Esophagus squamous epithelium (tissue), 5 donors: ENCODE data around the gene RNF213. TPM values are rescaled to one million over a fixed set of nuclear protein-coding genes. Genes with fewer than 3 reads are reported as not detected.

Source experiments
- DNase-seq: peaks from one replicate; lab custom pipeline; 2025; lab: John Stamatoyannopoulos, UW
- H3K27ac ChIP-seq, 4 donors: fragments of 200-600 bp; sonication (generic); one replicate each; pipeline ENCODE4 v1.5.1; 2016 to 2019; ENCODE audit warnings: mild to moderate bottlenecking in 1 of 4
- H3K27me3 ChIP-seq, 4 donors: fragments of 200-600 bp; sonication (generic); 1 replicate in 3 of 4; 2 replicates in 1 of 4; pipeline versions ENCODE4 v1.5.1 to v1.6.0; 2017 to 2021; ENCODE audit warnings: antibody characterized with exemption in 1 of 4
- H3K36me3 ChIP-seq, 3 donors: fragments of 200-600 bp; sonication (generic); one replicate each; pipeline ENCODE4 v1.5.1; 2016 to 2019
- H3K4me1 ChIP-seq, 3 donors: fragments of 200-600 bp; sonication (generic); one replicate each; pipeline ENCODE4 v1.5.1; 2017 to 2019
- H3K4me3 ChIP-seq, 4 donors: fragments of 200-600 bp; sonication (generic); 1 replicate in 3 of 4; 2 replicates in 1 of 4; pipeline ENCODE4 v1.5.1; 2016 to 2019; ENCODE audit warnings: mild to moderate bottlenecking in 2 of 4, moderate library complexity in 1 of 4
- H3K9me3 ChIP-seq, 3 donors: fragments of 200-600 bp; sonication (generic); one replicate each; pipeline ENCODE4 v1.5.1; 2016 to 2019
- CTCF ChIP-seq, 6 experiments: fragments of 450-650 bp in 4 of 6; fragments of 200-600 bp in 2 of 6; sonication (generic) in 2 of 6; IDR thresholded peaks; one replicate each; pipeline ENCODE4 v1.5.1; 2016 to 2019; ENCODE audit warnings: antibody characterized with exemption in 6 of 6, mild to moderate bottlenecking in 4 of 6, moderate library complexity in 4 of 6
- POLR2A ChIP-seq, 4 donors: fragments of 450-650 bp; IDR thresholded peaks; one replicate each; pipeline ENCODE4 v1.6.1; 2017; ENCODE audit warnings: antibody characterized with exemption in 4 of 4, mild to moderate bottlenecking in 4 of 4, moderate library complexity in 3 of 4
- WGBS, 2 donors: methylation state at CpG; one replicate each; pipeline ENCODE4 v1.1.5; 2018; 5-methylcytosine and 5-hydroxymethylcytosine counted together
- intact Hi-C: fragments of 100-400 bp; cut with DNase I; formaldehyde crosslinking; loops from one replicate; pipeline ENCODE4 v1.15.0; 2022
- total RNA-seq, 4 donors: library from RNA; depleted of rRNA; stranded (reverse); fragments of >200 nt; gene quantifications; one replicate each; pipeline ENCODE4 v1.1.0, GENCODE V29; 2016
- donor health status: DM: yes; HTN: yes; CAD: no.

The RNF213 gene
- total RNA-seq, 4 donors from 2014 or later = 56.1 to 67.9 (median 60.9) TPM

GRCh38 chr17:80228477-80228876, 32.2 kb upstream of the RNF213 start:
- no peak overlapping the region for H3K4me3 ChIP-seq
- WGBS, 2 donors = 86 to 96% methylated on average over 3 to 13 of the region's 14 CpGs
- H3K9me3 ChIP-seq = peaks cover 0 to 20% (median 15%) of the 10 kb centered on the region in 3 donors
- H3K4me1 ChIP-seq = no peaks in the 10 kb centered on the region
- DNase-seq = no peak
- H3K27me3 ChIP-seq = no peaks in the 10 kb centered on the region
- intact Hi-C loops = no loop called here
- no peak overlapping the region for H3K27ac ChIP-seq
- no peak for TF ChIP-seq POLR2A (IDR thresholded peaks at IDR 0.05)
- TF ChIP-seq CTCF (IDR thresholded peaks at IDR 0.05) = no peak
- peaks cover 0 to 71% (median 0%) of the 10 kb centered on the region in 3 donors for H3K36me3 ChIP-seq

- no peak for TF ChIP-seq POLR2A (IDR thresholded peaks at IDR 0.05)
- no peak for TF ChIP-seq CTCF (IDR thresholded peaks at IDR 0.05)
- 73 to 84% methylated on average over 2 to 3 of the region's 4 CpGs for WGBS, 2 donors
- Histone ChIP-seq H3K9me3 (peaks cover 0 to 25% (median 15%) of the 10 kb centered on the region in 3 donors), H3K27ac (no peak overlapping the region), H3K4me1 (no peaks in the 10 kb centered on the region), H3K36me3 (peaks cover 0 to 76% (median 0%) of the 10 kb centered on the region in 3 donors), H3K4me3 (no peak overlapping the region), H3K27me3 (no peaks in the 10 kb centered on the region)
- no peak for DNase-seq
- intact Hi-C loops = no loop called here
Observed at GRCh38 chr17:80229011-80229410, 31.6 kb upstream of the RNF213 start.

GRCh38 chr17:80232438-80232837, 28.2 kb upstream of the RNF213 start:
- no peak for DNase-seq
- Histone ChIP-seq H3K9me3 (peaks cover 0 to 28% (median 15%) of the 10 kb centered on the region in 3 donors), H3K27ac (no peak overlapping the region), H3K4me3 (no peak overlapping the region), H3K4me1 (no peaks in the 10 kb centered on the region), H3K36me3 (peaks cover 2 to 93% (median 6%) of the 10 kb centered on the region in 3 donors), H3K27me3 (no peaks in the 10 kb centered on the region)
- WGBS, 2 donors = 89 to 96% methylated on average over 1 of the region's 1 CpG
- intact Hi-C loops = no loop called here
- TF ChIP-seq CTCF (IDR thresholded peaks at IDR 0.05) (no peak), POLR2A (IDR thresholded peaks at IDR 0.05) (no peak)

- no peak overlapping the region for H3K27ac ChIP-seq
Observed at GRCh38 chr17:80233202-80233601, 27.4 kb upstream of the RNF213 start.

GRCh38 chr17:80236911-80237310, 23.7 kb upstream of the RNF213 start:
- Histone ChIP-seq H3K27ac (no peak overlapping the region), H3K9me3 (peaks cover 0 to 22% (median 14%) of the 10 kb centered on the region in 3 donors), H3K36me3 (peaks cover 3 to 83% (median 20%) of the 10 kb centered on the region in 3 donors), H3K4me1 (no peaks in the 10 kb centered on the region), H3K4me3 (no peak overlapping the region), H3K27me3 (no peaks in the 10 kb centered on the region)
- WGBS, 2 donors = 90 to 100% methylated on average over 2 to 3 of the region's 17 CpGs
- intact Hi-C loops = no loop called here
- no peak for TF ChIP-seq CTCF (IDR thresholded peaks at IDR 0.05)
- TF ChIP-seq POLR2A (IDR thresholded peaks at IDR 0.05) = no peak
- no peak for DNase-seq

More at GRCh38 chr17:80233202-80233601, 27.4 kb upstream of the RNF213 start:
- Histone ChIP-seq H3K9me3 (peaks cover 0 to 28% (median 15%) of the 10 kb centered on the region in 3 donors), H3K36me3 (peaks cover 3 to 93% (median 14%) of the 10 kb centered on the region in 3 donors), H3K27me3 (no peaks in the 10 kb centered on the region), H3K4me1 (no peaks in the 10 kb centered on the region), H3K4me3 (no peak overlapping the region)
- WGBS, 2 donors = 90 to 96% methylated on average over 2 of the region's 3 CpGs
- TF ChIP-seq POLR2A (IDR thresholded peaks at IDR 0.05) (no peak), CTCF (IDR thresholded peaks at IDR 0.05) (no peak)
- no peak for DNase-seq
- intact Hi-C loops = no loop called here
